Measurements from ENCODE around the gene BPIFB2. TPM values are rescaled to one million over a fixed set of nuclear protein-coding genes. Genes with fewer than 3 reads are reported as not detected.

BPIFB2 gene
- total RNA-seq, 4 donors from 2014 or later = 0.13 to 138 (median 0.15) TPM; not detected in 1

GRCh38 chr20:33031531-33031930 is 24.0 kb downstream of the BPIFB2 start, which contains the start of gene BPIFB6:
Gene BPIFB6 (plus strand): TSS chr20:33031648. CDS start chr20:33031648, 0 bp downstream.
- no peak for ATAC-seq
- Histone ChIP-seq H3K9me3 (peaks cover 0 to 12% (median 0%) of the 10 kb centered on the region in 3 donors), H3K27ac (no peak within 1 kb of the TSS), H3K4me1 (no peaks in the 10 kb centered on the region), H3K27me3 (peaks cover 27% of the 10 kb centered on the region), H3K36me3 (no peaks in the 10 kb centered on the region), H3K4me3 (no peak within 1 kb of the TSS)
- TF ChIP-seq POLR2A (IDR thresholded peaks at IDR 0.05) (no peak), CTCF (IDR thresholded peaks at IDR 0.05) (no peak), EP300 (IDR thresholded peaks at IDR 0.05) (no peak), POLR2AphosphoS5 (IDR thresholded peaks at IDR 0.05) (no peak)
- 73% methylated on average over 3 of the region's 10 CpGs; no CpG with 5 or more reads in 1 of the 2 donors for WGBS, 2 donors (ENCODE audit: low coverage in 1 of 2)

DNA sequence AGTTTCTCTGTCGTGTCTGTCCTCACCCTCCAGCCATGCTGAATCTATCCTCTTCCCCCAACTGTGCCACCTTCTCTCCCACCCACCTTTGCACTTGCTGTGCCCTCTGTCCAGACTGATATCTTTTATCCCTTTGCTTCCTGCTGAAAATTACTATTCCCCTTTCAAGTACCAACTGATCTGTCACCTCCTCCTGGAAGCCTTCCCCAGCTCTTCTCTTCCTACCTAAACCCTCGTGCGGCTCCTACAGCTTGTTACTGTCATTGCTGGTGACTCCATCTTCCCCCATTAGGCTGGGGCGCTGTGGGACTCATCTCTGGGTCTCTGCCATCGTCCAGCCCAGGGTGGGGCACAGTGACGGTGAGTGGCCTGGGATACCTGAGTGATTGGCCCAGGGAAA is 25.1 kb downstream of the BPIFB2 start:
- peaks cover 0 to 12% (median 0%) of the 10 kb centered on the region in 3 donors for H3K9me3 ChIP-seq
- H3K27ac ChIP-seq = no peak overlapping the region
- WGBS, 2 donors (ENCODE audit: low coverage in 1 of 2) = 67 to 86% methylated on average over 1 to 3 of the region's 6 CpGs
- TF ChIP-seq CTCF (IDR thresholded peaks at IDR 0.05) = no peak
- no peak for TF ChIP-seq POLR2AphosphoS5 (IDR thresholded peaks at IDR 0.05)
- H3K36me3 ChIP-seq = no peaks in the 10 kb centered on the region
- peaks cover 27% of the 10 kb centered on the region for H3K27me3 ChIP-seq
- no peak for ATAC-seq
- H3K4me3 ChIP-seq = no peak overlapping the region
- no peaks in the 10 kb centered on the region for H3K4me1 ChIP-seq

- Histone ChIP-seq H3K36me3 (no peaks in the 10 kb centered on the region), H3K4me3 (no peak overlapping the region), H3K27me3 (peaks cover 19% of the 10 kb centered on the region), H3K9me3 (peaks cover 0 to 12% (median 0%) of the 10 kb centered on the region in 3 donors), H3K27ac (no peak overlapping the region), H3K4me1 (no peaks in the 10 kb centered on the region)
- no peak for ATAC-seq
- 66% methylated on average over 5 of the region's 5 CpGs; no CpG with 5 or more reads in 1 of the 2 donors for WGBS, 2 donors (ENCODE audit: low coverage in 1 of 2)
- no peak for TF ChIP-seq POLR2AphosphoS5 (IDR thresholded peaks at IDR 0.05)
These were observed 25.9 kb downstream of the BPIFB2 start for GRCh38 chr20:33033381-33033780.

- Histone ChIP-seq H3K27ac (no peak overlapping the region), H3K9me3 (peaks cover 0 to 12% (median 0%) of the 10 kb centered on the region in 3 donors), H3K4me3 (no peak overlapping the region), H3K36me3 (no peaks in the 10 kb centered on the region), H3K27me3 (peaks cover 13% of the 10 kb centered on the region), H3K4me1 (no peaks in the 10 kb centered on the region)
- TF ChIP-seq CTCF (IDR thresholded peaks at IDR 0.05) = no peak
- no peak for TF ChIP-seq POLR2AphosphoS5 (IDR thresholded peaks at IDR 0.05)
- WGBS, 2 donors (ENCODE audit: low coverage in 1 of 2) = 72% methylated on average over 4 of the region's 5 CpGs; no CpG with 5 or more reads in 1 of the 2 donors
- no peak for ATAC-seq
These were observed 26.6 kb downstream of the BPIFB2 start for GRCh38 chr20:33034115-33034514.

DNA sequence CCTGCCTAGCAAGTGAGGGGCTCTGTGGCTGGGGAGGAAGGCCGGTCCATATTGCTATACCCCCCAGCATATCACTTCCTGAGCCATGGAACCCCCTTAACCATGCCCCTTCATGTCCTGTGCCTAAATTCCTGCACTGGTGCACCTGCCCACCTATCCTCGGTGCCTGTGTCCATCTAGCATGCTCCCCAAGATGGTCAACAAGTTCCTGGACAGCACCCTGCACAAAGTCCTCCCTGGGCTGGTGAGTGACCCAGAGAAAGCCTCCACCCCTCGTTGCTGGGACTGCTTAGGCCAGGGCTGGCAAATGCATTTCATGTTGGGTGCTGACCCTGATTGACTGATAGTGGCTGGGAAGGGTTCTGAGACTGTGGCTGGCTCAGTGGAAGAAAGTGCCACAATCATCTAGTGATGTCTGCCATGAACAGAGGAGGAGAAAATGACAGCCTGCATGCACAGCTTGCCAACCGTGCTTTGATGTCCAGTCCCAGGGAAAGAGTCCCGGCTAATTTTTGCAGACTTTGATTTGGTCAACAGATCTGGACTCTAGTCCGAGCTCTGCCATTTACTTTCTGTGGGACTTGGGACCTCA is 27.5 kb downstream of the BPIFB2 start:
- Histone ChIP-seq H3K27me3 (peaks cover 8% of the 10 kb centered on the region), H3K27ac (no peak overlapping the region), H3K4me1 (no peaks in the 10 kb centered on the region), H3K4me3 (no peak overlapping the region), H3K9me3 (peaks cover 0 to 12% (median 0%) of the 10 kb centered on the region in 3 donors), H3K36me3 (no peaks in the 10 kb centered on the region)
- TF ChIP-seq EP300 (IDR thresholded peaks at IDR 0.05) (no peak), CTCF (IDR thresholded peaks at IDR 0.05) (no peak), POLR2AphosphoS5 (IDR thresholded peaks at IDR 0.05) (no peak), POLR2A (IDR thresholded peaks at IDR 0.05) (no peak)
- WGBS, 2 donors (ENCODE audit: low coverage in 1 of 2) = 74 to 76% methylated on average over 3 to 4 of the region's 6 CpGs
- ATAC-seq = no peak
